Urinary bladder (tissue), 4 donors: Measurements from ENCODE around the gene GRIN2A. TPM values are rescaled to one million over a fixed set of nuclear protein-coding genes. Genes with fewer than 3 reads are reported as not detected.

ENCODE experiments used
- DNase-seq: peaks from one replicate; pipeline ENCODE4 v3.0.0-alpha.2; 2015; ENCODE audit errors: extremely low spot score
- H3K27ac ChIP-seq: one replicate; pipeline ENCODE4 v1.5.1; 2013; ENCODE audit warnings: low read depth, mild to moderate bottlenecking, moderate library complexity
- H3K36me3 ChIP-seq: one replicate; pipeline ENCODE4 v1.6.1; 2013; ENCODE audit warnings: mild to moderate bottlenecking, moderate library complexity; ENCODE audit not compliant: insufficient read depth
- H3K4me1 ChIP-seq: one replicate; pipeline ENCODE4 v1.6.1; 2013; ENCODE audit warnings: mild to moderate bottlenecking, moderate library complexity; ENCODE audit not compliant: insufficient read depth
- H3K4me3 ChIP-seq: one replicate; pipeline ENCODE4 v1.5.1; 2013; ENCODE audit warnings: low read depth, low read length
- WGBS: extraction: QIAGEN DNeasy Blood & Tissue Kit; methylation state at CpG from one replicate; pipeline ENCODE4 v1.1.7; 2013; 5-methylcytosine and 5-hydroxymethylcytosine counted together
- polyA plus RNA-seq: library from polyadenylated mRNA; stranded (reverse); fragments of 200-250 nt; gene quantifications from one replicate; pipeline ENCODE4 v1.2.3, GENCODE V29; 2013
- total RNA-seq: library from RNA; depleted of rRNA; stranded (reverse); fragments of >200 nt; gene quantifications from one replicate; pipeline ENCODE4 v1.2.3, GENCODE V29; 2014
- donor health status: healthy with polysubstance abuse.
- donor health status: healthy.

The GRIN2A gene
- total and polyA plus RNA-seq, 2 donors, result 0.06 to 0.21 TPM

- DNase-seq, result no peak
- no peak overlapping the region for H3K4me3 ChIP-seq
- 91% methylated on average over 4 of the region's 4 CpGs for WGBS
- no peaks in the 10 kb centered on the region for H3K4me1 ChIP-seq
- H3K36me3 ChIP-seq, result no peaks in the 10 kb centered on the region
- H3K27ac ChIP-seq, result no peak overlapping the region
These were observed 212.6 kb downstream of the GRIN2A start for GRCh38 chr16:9969580-9969979.

GRCh38 chr16:9966569-9967157, 215.6 kb downstream of the GRIN2A start:
- Histone ChIP-seq H3K4me3 (no peak overlapping the region), H3K4me1 (no peaks in the 10 kb centered on the region), H3K27ac (no peak overlapping the region), H3K36me3 (no peaks in the 10 kb centered on the region)
- no peak for DNase-seq
- 79% methylated on average over 9 of the region's 9 CpGs for WGBS

GRCh38 chr16:9965079-9965478, 217.1 kb downstream of the GRIN2A start:
- H3K36me3 ChIP-seq, result no peaks in the 10 kb centered on the region
- WGBS, result 66% methylated on average over 3 of the region's 3 CpGs
- H3K4me3 ChIP-seq, result no peak overlapping the region
- no peak overlapping the region for H3K27ac ChIP-seq
- DNase-seq, result no peak
- no peaks in the 10 kb centered on the region for H3K4me1 ChIP-seq

GRCh38 chr16:9964426-9964825, 217.8 kb downstream of the GRIN2A start:
- no peak for DNase-seq
- Histone ChIP-seq H3K4me3 (no peak overlapping the region), H3K27ac (no peak overlapping the region), H3K4me1 (no peaks in the 10 kb centered on the region), H3K36me3 (no peaks in the 10 kb centered on the region)
- 83% methylated on average over 6 of the region's 6 CpGs for WGBS

GRCh38 chr16:9957433-9957832, 224.8 kb downstream of the GRIN2A start:
- no peak for DNase-seq
- WGBS, result 77% methylated on average over 5 of the region's 5 CpGs
- Histone ChIP-seq H3K27ac (no peak overlapping the region), H3K36me3 (no peaks in the 10 kb centered on the region), H3K4me1 (no peaks in the 10 kb centered on the region), H3K4me3 (no peak overlapping the region)

GRCh38 chr16:9957002-9957401, 225.2 kb downstream of the GRIN2A start:
- no peaks in the 10 kb centered on the region for H3K36me3 ChIP-seq
- H3K4me3 ChIP-seq, result no peak overlapping the region
- DNase-seq, result no peak
- H3K4me1 ChIP-seq, result no peaks in the 10 kb centered on the region
- no peak overlapping the region for H3K27ac ChIP-seq

GRCh38 chr16:9955677-9956076, 226.6 kb downstream of the GRIN2A start:
- H3K4me3 ChIP-seq, result no peak overlapping the region
- H3K36me3 ChIP-seq, result no peaks in the 10 kb centered on the region
- DNase-seq, result no peak
- no peak overlapping the region for H3K27ac ChIP-seq
- whole genome bisulfite sequencing, result 66% methylated on average over 6 of the region's 6 CpGs
- no peaks in the 10 kb centered on the region for H3K4me1 ChIP-seq

- no peaks in the 10 kb centered on the region for H3K4me1 ChIP-seq
- no peak overlapping the region for H3K27ac ChIP-seq
- no peak overlapping the region for H3K4me3 ChIP-seq
- 55% methylated on average over 7 of the region's 7 CpGs for WGBS
- no peak for DNase-seq
- H3K36me3 ChIP-seq, result no peaks in the 10 kb centered on the region
These were observed 228.2 kb downstream of the GRIN2A start for GRCh38 chr16:9953908-9954570.

GRCh38 chr16:9950658-9951057, 231.6 kb downstream of the GRIN2A start:
- H3K27ac ChIP-seq, result no peak overlapping the region
- H3K36me3 ChIP-seq, result no peaks in the 10 kb centered on the region
- H3K4me1 ChIP-seq, result no peaks in the 10 kb centered on the region
- no peak overlapping the region for H3K4me3 ChIP-seq
- DNase-seq, result no peak
- WGBS, result 66% methylated on average over 7 of the region's 7 CpGs

GRCh38 chr16:9949396-9949795, 232.8 kb downstream of the GRIN2A start:
- no peak overlapping the region for H3K4me3 ChIP-seq
- no peaks in the 10 kb centered on the region for H3K4me1 ChIP-seq
- no peaks in the 10 kb centered on the region for H3K36me3 ChIP-seq
- H3K27ac ChIP-seq, result no peak overlapping the region
- no peak for DNase-seq
- 91% methylated on average over 5 of the region's 5 CpGs for WGBS

GRCh38 chr16:9948933-9949332, 233.3 kb downstream of the GRIN2A start:
- H3K36me3 ChIP-seq, result no peaks in the 10 kb centered on the region
- H3K27ac ChIP-seq, result no peak overlapping the region
- DNase-seq, result no peak
- H3K4me3 ChIP-seq, result no peak overlapping the region
- 83% methylated on average over 4 of the region's 4 CpGs for WGBS
- H3K4me1 ChIP-seq, result no peaks in the 10 kb centered on the region

GRCh38 chr16:9946022-9946720, 236.1 kb downstream of the GRIN2A start:
- WGBS, result 74% methylated on average over 3 of the region's 3 CpGs

GRCh38 chr16:9943121-9943520, 239.1 kb downstream of the GRIN2A start:
- DNase-seq, result no peak
- no peaks in the 10 kb centered on the region for H3K36me3 ChIP-seq
- H3K4me1 ChIP-seq, result no peaks in the 10 kb centered on the region
- 74% methylated on average over 5 of the region's 5 CpGs for WGBS
- H3K27ac ChIP-seq, result no peak overlapping the region
- H3K4me3 ChIP-seq, result no peak overlapping the region

More at GRCh38 chr16:9946022-9946720, 236.1 kb downstream of the GRIN2A start:
- no peak overlapping the region for H3K27ac ChIP-seq
- H3K4me1 ChIP-seq, result no peaks in the 10 kb centered on the region
- no peak for DNase-seq
- no peaks in the 10 kb centered on the region for H3K36me3 ChIP-seq
- H3K4me3 ChIP-seq, result no peak overlapping the region

- Histone ChIP-seq H3K4me1 (no peaks in the 10 kb centered on the region), H3K36me3 (no peaks in the 10 kb centered on the region), H3K27ac (no peak overlapping the region), H3K4me3 (no peak overlapping the region)
- no peak for DNase-seq
- 68% methylated on average over 3 of the region's 3 CpGs for WGBS
These were observed 241.0 kb downstream of the GRIN2A start for GRCh38 chr16:9941245-9941644.
